HL-60/S4 treated with retinoic acid at 250 ng/mL for 4 days and 3 days (cell line): ENCODE results near the gene SYNJ1.
"Not testable (repeated sequence)": the region's sequence is repeated elsewhere in the genome, so short reads cannot be mapped to it uniquely, and the experiment has no call there.

Experiments
- in situ Hi-C: fragments of 300-500 bp; cut with MboI; formaldehyde crosslinking; loops from 2 replicates; pipeline ENCODE4 v1.7.0; 2022; ENCODE audit warnings: low sequenced_read_pairs

SYNJ1 gene

GRCh38 chr21:32739946-32740345, 12.1 kb upstream of the SYNJ1 start:
- in situ Hi-C loops: no loop called here

GRCh38 chr21:32736083-32736482, 8.3 kb upstream of the SYNJ1 start:
- in situ Hi-C loops: not testable (repeated sequence)

- in situ Hi-C loops: no loop called here
These were observed 7.7 kb upstream of the SYNJ1 start for GRCh38 chr21:32735524-32735923.

DNA sequence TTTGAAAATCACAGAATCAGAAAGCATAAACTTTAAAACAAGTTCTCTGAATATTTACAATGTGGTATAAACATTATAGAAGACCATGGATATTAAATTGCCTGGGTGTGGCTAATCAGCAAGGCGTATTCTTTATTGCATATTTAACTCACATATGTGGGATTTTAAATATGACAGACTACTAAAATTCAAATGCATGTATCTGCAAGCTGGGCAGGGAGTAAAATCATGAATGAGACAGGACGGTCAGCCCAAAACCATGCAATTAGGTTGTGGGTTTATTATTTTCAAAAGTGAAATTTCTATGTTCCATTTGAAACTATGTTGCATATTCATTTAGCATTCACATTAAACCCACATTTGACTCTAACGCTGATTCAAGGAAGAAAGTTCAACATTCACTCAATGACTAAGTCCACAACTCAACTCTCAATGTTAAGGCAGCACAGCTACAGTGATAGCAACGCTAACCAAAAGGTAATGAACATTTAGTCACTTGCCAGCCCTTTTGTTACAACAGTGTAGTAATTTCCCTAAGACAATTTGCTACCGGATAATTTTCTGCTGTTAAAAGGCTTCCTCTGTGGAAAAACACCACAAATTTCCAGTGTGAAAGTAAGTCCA, 6.3 kb upstream of the SYNJ1 start:
- in situ Hi-C loops: no loop called here

DNA sequence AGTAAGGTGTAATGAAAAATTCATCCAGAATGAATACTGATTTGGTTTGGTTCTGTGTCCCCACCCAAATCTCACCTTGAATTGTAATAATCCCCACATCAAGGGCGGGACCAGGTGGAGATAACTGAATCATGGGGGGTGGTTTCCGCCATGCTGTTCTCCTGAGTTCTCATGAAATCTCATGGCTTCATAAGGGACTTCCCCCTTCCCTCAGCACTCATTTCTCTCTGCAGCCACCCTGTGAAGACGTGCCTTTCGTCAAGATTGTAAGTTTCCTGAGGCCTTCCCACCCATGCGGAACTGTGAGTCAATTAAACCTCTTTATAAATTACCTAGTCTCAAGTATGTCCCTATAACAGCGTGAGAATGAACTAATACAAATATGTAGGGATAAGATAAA, 5.5 kb upstream of the SYNJ1 start:
- in situ Hi-C loops: no loop called here

DNA sequence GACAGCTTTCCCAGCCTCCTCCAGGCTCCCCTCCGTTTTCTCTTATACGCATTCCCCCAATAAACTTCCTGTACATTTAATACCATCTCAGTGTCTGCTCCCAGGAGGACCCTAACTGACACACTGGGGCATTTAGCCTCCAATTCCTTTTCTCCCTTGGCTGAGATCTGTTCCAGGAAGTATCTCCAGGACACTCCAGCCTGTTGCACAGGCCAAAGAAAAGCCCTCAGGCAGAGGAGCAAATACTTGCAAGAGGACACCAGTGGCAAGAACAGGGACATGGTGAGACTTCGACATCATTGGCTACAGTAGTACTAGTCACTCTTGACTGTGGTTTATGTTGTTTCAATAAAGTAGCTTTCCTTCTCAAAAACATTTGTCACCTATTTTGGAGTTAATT, 4.7 kb upstream of the SYNJ1 start:
- in situ Hi-C loops: no loop called here

DNA sequence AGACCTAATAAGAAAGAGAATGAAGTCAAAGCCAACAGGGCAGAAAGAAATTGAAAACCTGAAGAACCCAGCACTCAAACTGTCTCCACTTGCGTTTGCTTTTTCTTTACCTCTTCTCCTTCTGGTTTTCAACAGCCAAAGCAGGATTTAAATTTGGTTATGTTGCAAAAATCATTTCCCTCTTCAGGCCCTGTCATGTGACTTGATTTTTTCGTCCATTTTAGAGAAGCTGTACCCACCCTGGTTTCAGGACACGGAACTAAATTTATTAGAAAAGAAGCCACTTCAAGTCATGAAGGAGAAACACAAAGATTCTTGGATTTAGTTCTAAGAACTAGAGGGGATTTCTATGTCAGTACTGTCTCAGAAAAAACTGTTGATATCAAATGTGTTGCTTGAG, 1.0 kb upstream of the SYNJ1 start:
- in situ Hi-C loops: no loop called here

DNA sequence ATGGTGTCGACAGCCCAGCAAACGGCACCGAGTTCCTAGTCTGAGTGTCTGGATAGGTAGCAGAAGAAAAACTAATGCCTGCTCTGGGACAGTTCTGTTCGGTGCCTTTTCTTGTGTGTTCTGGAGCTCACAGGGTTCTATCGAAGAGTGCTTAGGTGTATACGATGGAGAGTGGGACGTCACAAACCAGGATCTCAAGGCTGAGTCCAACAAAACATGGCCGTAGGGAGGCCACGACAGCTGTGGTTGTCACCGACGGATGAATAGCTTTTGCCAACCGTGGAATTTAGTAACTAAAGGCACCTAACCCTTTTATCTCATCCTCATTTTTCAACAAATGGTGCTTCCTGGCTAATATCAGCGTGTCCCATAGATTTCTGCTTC, 635 bp upstream of the SYNJ1 start:
- in situ Hi-C loops: no loop called here

GRCh38 chr21:32726839-32727686, 750 bp downstream of the SYNJ1 start:
- in situ Hi-C loops: no loop called here

DNA sequence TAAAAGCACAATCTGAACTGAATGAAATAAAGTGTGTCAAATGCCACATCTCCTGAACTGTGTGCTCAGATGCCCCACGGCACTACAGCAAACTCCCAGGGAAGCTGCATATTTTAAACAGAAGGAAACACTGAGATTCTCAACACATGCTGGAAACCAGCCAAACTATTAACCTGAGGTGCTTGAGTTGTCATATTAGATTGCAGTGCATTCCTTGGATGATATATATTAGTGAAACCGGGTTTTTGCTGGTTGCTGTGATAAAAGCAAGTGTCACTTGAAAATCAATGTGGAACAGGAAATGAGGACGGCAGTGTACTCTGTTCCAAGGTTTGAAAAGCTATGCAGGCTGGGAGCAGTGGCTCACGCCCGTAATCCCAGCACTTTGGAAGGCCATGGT, 8.7 kb downstream of the SYNJ1 start:
- in situ Hi-C loops: no loop called here

DNA sequence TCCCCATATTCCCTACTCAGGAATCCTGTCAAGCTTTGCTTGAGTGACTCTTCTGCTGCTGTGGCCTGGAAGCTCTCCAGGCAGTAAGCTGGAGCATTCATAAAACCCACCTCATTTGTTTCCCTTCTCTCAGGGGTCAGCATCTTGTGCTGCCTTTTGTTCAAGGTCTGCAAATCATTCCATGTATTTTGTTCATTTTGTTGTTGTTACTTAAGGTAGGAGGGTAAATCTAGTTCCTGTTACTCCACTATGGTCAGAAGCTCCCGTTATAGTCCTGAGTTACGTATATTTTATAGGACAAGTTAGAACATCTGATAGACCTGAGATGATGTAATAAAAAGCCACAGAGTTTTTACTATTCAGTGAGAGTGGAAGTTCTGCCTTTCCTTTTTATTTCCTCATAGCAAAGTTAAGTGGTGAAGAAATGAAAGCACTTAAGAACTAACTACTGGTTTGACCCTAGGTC, 9.9 kb downstream of the SYNJ1 start:
- in situ Hi-C loops: no loop called here

DNA sequence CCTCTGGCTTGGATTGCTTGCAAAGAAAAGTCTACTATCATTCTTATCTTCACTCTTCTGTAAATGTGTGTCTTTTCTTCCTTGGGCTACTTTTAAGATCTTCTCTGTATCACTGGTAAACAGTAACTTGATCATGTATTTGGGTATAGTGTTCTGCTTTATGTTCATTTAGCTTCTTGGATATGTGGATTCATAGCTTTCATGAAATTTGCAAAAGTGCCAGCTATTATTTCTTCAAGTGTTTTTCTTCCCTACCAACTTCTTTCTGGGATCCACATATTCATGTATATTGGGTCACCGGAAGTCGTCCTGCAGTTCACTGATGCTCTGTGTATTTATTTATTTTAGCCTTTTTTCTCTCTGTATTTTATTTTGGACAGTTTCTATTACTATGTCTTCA, 11.3 kb downstream of the SYNJ1 start:
- in situ Hi-C loops: no loop called here

DNA sequence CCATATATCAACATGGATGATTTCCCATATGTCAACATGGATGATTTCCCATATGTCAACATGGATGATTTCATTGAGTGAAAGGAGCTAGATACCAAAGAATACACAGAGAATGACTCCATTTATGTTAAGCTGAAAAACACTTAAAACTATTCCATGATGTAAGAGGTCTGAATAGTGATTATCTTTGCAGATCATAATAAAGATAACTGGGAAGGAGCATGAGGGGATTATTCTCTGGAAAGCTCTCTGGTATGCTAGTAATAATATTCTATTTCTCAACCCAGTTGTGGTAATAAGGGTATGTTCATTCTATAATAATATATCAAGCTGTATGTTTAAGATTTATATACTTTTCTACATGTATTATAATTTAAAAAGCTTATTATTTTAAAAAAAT, 14.1 kb downstream of the SYNJ1 start:
- in situ Hi-C loops: no loop called here

DNA sequence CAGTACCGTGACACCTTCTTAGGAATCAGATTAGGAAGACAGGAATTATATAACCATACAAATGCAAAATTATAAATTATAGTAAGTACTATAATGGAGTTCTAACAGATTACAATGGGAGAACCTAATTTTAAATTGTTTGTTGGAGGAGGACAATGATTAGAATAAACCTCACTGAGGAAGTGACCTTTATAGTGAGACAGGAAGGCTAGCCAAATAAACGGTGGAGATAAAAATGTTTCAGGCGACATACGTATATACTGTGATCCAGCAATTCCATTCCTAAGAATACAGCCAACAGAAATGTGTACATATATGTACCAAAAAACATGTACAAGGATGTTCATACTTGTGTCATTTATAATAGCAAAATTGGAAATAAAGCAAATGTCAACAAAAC, 15.2 kb downstream of the SYNJ1 start:
- in situ Hi-C loops: no loop called here

DNA sequence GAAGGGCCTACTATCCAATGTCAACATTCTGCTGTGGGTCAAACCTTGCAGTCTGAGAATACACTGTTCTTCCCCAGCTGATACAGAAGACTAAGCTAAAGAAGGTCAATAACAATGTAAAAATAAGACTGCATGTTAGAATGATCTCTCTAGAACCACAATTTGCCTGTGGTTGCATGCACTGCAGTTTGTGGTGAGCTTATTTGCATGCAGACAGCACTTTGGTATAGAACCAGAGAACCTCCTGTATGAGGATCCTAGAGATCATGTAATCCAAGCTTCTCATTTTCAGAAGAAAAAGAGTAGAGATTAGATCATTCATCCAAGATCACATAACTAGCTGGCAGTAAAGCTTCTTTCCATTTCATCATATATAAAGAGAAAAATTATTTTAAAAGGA, 15.8 kb downstream of the SYNJ1 start:
- in situ Hi-C loops: no loop called here

- in situ Hi-C loops: no loop called here
These were observed 16.8 kb downstream of the SYNJ1 start for GRCh38 chr21:32710987-32711386.

- in situ Hi-C loops: no loop called here
These were observed 17.6 kb downstream of the SYNJ1 start for GRCh38 chr21:32710069-32710784.

DNA sequence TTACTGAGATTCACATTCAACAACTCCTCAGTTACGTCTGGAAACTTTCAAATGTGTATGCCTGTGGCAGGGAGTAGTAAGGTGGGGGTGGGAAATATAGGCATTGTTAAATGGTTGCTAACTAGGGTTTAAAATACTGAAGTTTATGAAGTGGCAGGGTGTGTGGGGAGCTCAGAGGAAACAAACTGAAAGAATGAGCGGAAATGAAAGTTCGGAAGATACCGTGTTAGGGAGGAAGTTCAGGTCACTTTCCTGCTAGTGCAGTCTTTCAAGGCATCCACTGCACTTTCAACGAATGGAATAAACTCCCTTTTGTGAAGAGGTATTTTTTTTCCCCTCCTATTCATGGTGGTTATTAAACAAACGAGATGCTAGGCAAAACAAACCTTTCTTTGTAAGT, 19.7 kb downstream of the SYNJ1 start:
- in situ Hi-C loops: no loop called here

- in situ Hi-C loops: no loop called here
These were observed 21.9 kb downstream of the SYNJ1 start for GRCh38 chr21:32705901-32706300.

DNA sequence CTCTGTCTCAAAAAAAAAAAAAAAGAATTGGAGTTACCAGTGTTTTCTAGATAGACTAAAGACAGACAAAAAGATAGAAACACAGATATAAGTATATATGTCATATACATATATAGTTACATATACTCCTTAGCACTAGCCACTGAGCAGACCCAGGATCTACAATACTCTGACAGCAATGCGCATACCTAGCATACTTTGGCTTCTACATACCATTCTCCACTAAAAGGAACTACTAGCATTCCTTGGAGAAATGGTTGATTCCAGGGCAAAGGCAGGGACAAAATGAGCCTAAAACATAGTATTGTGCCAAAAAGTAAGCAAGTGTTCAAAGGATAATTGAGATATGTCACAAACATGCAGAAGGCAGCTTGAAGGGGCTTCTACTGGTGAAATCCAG, 22.7 kb downstream of the SYNJ1 start:
- in situ Hi-C loops: no loop called here

GRCh38 chr21:32702702-32703101, 25.1 kb downstream of the SYNJ1 start:
- in situ Hi-C loops: no loop called here
